Muscle layer of duodenum (tissue), 2 donors: ENCODE results near the gene ARSK.

Experiments
- H3K27ac ChIP-seq: one replicate; pipeline ENCODE4 v1.7.0; 2013; ENCODE audit warnings: mild to moderate bottlenecking, low read length
- H3K27me3 ChIP-seq: one replicate; pipeline ENCODE4 v1.7.0; 2013; ENCODE audit warnings: low read depth, mild to moderate bottlenecking, control low read depth, low read length
- H3K36me3 ChIP-seq, 2 donors: one replicate each; pipeline ENCODE4 v1.7.0; 2013; ENCODE audit warnings: low read length in 2 of 2, control low read depth in 1 of 2, mild to moderate bottlenecking in 1 of 2; ENCODE audit not compliant: insufficient read depth in 2 of 2, control insufficient read depth in 1 of 2
- H3K4me1 ChIP-seq, 2 donors: one replicate each; pipeline ENCODE4 v1.7.0; 2013; ENCODE audit warnings: low read length in 2 of 2, mild to moderate bottlenecking in 2 of 2, control low read depth in 1 of 2, moderate library complexity in 1 of 2; ENCODE audit not compliant: insufficient read depth in 2 of 2, control insufficient read depth in 1 of 2
- H3K4me3 ChIP-seq, 2 donors: one replicate each; pipeline ENCODE4 v1.7.0; 2013; ENCODE audit warnings: low read length in 2 of 2, low read depth in 1 of 2, mild to moderate bottlenecking in 1 of 2
- H3K9me3 ChIP-seq, 2 donors: one replicate each; pipeline ENCODE4 v1.7.0; 2013; ENCODE audit warnings: low read length in 2 of 2, control low read depth in 1 of 2, mild to moderate bottlenecking in 1 of 2; ENCODE audit not compliant: control insufficient read depth in 1 of 2
- donor health status: healthy.

ARSK gene

DNA sequence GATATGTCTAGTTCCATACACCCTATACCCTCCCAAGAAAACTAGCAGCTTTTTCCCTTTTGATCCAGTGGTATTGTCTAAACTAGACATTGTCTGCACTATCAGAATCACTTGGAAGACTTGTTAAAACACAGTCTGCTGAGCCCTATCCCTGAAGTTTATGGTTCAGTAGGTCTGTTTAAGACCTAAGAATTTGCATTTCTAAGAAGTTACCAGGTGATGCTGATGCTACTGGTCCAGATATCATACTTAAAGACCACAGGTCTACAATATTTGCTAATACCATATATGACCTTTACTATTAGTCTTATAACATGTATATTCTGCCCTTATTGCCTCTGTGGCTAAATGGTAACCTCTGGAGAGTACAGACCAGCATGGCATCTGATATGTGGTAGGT, 23.4 kb upstream of the ARSK start:
- H3K36me3 ChIP-seq: peaks cover 32 to 46% of the 10 kb centered on the region in 2 donors
- H3K4me3 ChIP-seq: no peak overlapping the region
- no peaks in the 10 kb centered on the region for H3K27me3 ChIP-seq
- H3K27ac ChIP-seq: no peak overlapping the region
- no peaks in the 10 kb centered on the region for H3K4me1 ChIP-seq
- H3K9me3 ChIP-seq: no peaks in the 10 kb centered on the region

- Histone ChIP-seq H3K9me3 (no peaks in the 10 kb centered on the region), H3K4me3 (no peak overlapping the region), H3K27ac (no peak overlapping the region), H3K36me3 (peaks cover 41 to 42% of the 10 kb centered on the region in 2 donors), H3K4me1 (no peaks in the 10 kb centered on the region), H3K27me3 (no peaks in the 10 kb centered on the region)
Measured at GRCh38 chr5:95532415-95532814, 22.5 kb upstream of the ARSK start.

- Histone ChIP-seq H3K27me3 (no peaks in the 10 kb centered on the region), H3K9me3 (no peaks in the 10 kb centered on the region), H3K36me3 (peaks cover 35 to 44% of the 10 kb centered on the region in 2 donors), H3K4me1 (no peaks in the 10 kb centered on the region), H3K27ac (no peak overlapping the region), H3K4me3 (no peak overlapping the region)
Measured at GRCh38 chr5:95533106-95533505, 21.8 kb upstream of the ARSK start.

GRCh38 chr5:95533761-95534160, 21.1 kb upstream of the ARSK start:
- no peaks in the 10 kb centered on the region for H3K27me3 ChIP-seq
- no peaks in the 10 kb centered on the region for H3K4me1 ChIP-seq
- no peak overlapping the region for H3K4me3 ChIP-seq
- no peaks in the 10 kb centered on the region for H3K9me3 ChIP-seq
- no peak overlapping the region for H3K27ac ChIP-seq
- peaks cover 31 to 39% of the 10 kb centered on the region in 2 donors for H3K36me3 ChIP-seq

- no peaks in the 10 kb centered on the region for H3K27me3 ChIP-seq
- H3K27ac ChIP-seq: no peak overlapping the region
- H3K4me1 ChIP-seq: no peaks in the 10 kb centered on the region
- no peak overlapping the region for H3K4me3 ChIP-seq
- no peaks in the 10 kb centered on the region for H3K9me3 ChIP-seq
- peaks cover 36 to 45% of the 10 kb centered on the region in 2 donors for H3K36me3 ChIP-seq
Measured at GRCh38 chr5:95537501-95537900, 17.4 kb upstream of the ARSK start.

- H3K4me3 ChIP-seq: no peak overlapping the region
- H3K36me3 ChIP-seq: peaks cover 44 to 49% of the 10 kb centered on the region in 2 donors
- peaks cover 0 to 5% of the 10 kb centered on the region in 2 donors for H3K4me1 ChIP-seq
- H3K9me3 ChIP-seq: no peaks in the 10 kb centered on the region
- H3K27me3 ChIP-seq: no peaks in the 10 kb centered on the region
- H3K27ac ChIP-seq: no peak overlapping the region
Measured at GRCh38 chr5:95543017-95543705, 11.7 kb upstream of the ARSK start.

- no peaks in the 10 kb centered on the region for H3K9me3 ChIP-seq
- no peak overlapping the region for H3K4me3 ChIP-seq
- H3K27me3 ChIP-seq: no peaks in the 10 kb centered on the region
- H3K36me3 ChIP-seq: peaks cover 37 to 48% of the 10 kb centered on the region in 2 donors
- no peak overlapping the region for H3K27ac ChIP-seq
- peaks cover 4 to 7% of the 10 kb centered on the region in 2 donors for H3K4me1 ChIP-seq
Measured at GRCh38 chr5:95549030-95549429, 5.9 kb upstream of the ARSK start.

- H3K36me3 ChIP-seq: peaks cover 14 to 16% of the 10 kb centered on the region in 2 donors
- H3K27ac ChIP-seq: peak overlapping the region; percentile 92
- H3K4me1 ChIP-seq: peaks cover 6 to 17% of the 10 kb centered on the region in 2 donors
- no peaks in the 10 kb centered on the region for H3K9me3 ChIP-seq
- H3K27me3 ChIP-seq: no peaks in the 10 kb centered on the region
- H3K4me3 ChIP-seq: peak overlapping the region; percentile 96 to 97
Measured at GRCh38 chr5:95554331-95554646, 612 bp upstream of the ARSK start.

GRCh38 chr5:95555553-95555952, 652 bp downstream of the ARSK start:
- Histone ChIP-seq H3K4me1 (peaks cover 6 to 17% of the 10 kb centered on the region in 2 donors), H3K36me3 (peaks cover 5 to 8% of the 10 kb centered on the region in 2 donors), H3K4me3 (peak overlapping the region; percentile 96 to 97), H3K27me3 (no peaks in the 10 kb centered on the region), H3K9me3 (no peaks in the 10 kb centered on the region), H3K27ac (peak overlapping the region; percentile 92)

DNA sequence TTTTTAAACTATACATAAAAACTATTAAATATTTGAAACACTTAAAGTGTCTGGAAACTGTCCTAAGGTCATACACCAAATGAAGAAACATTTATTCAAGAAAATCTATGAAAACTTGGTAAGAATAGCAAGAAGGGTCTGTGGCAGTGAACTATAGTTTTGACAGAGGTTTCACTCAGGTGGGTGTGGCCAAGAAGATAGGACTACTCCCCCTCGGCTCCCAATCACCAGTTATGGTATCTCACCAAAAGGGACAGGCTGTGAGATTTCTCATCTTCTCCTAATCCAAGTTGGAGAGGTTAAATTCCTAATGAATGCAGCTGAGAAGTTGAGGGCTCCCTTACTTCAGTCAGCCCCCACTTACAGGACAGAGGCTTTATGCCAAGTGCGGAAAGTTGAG, 2.9 kb downstream of the ARSK start:
- Histone ChIP-seq H3K36me3 (peaks cover 0 to 2% of the 10 kb centered on the region in 2 donors), H3K27me3 (no peaks in the 10 kb centered on the region), H3K9me3 (no peaks in the 10 kb centered on the region), H3K4me1 (peaks cover 6 to 17% of the 10 kb centered on the region in 2 donors), H3K4me3 (no peak overlapping the region), H3K27ac (no peak overlapping the region)

- H3K36me3 ChIP-seq: peaks cover 0 to 8% of the 10 kb centered on the region in 2 donors
- H3K9me3 ChIP-seq: no peaks in the 10 kb centered on the region
- H3K4me1 ChIP-seq: no peaks in the 10 kb centered on the region
- H3K27ac ChIP-seq: no peak overlapping the region
- no peak overlapping the region for H3K4me3 ChIP-seq
- no peaks in the 10 kb centered on the region for H3K27me3 ChIP-seq
Measured at GRCh38 chr5:95562282-95562681, 7.4 kb downstream of the ARSK start.

DNA sequence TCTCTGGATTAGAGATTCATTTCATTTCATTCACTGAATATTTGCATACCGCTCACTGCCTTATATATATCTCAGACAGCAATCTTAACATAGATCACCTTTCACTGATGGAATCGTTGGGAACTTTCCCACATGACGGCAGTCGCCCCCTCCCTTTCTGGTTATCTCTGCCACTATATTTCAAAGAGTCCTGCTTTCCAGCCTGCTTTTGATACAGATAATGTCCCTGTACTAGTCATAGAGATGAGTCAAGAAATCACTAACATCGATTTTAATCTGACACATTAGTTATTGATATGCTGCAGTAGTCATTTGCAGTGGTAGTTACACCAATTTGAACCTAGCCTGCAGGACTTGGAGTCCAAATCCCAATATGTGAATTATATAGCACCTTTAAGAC, 8.5 kb downstream of the ARSK start:
- Histone ChIP-seq H3K36me3 (peaks cover 0 to 11% of the 10 kb centered on the region in 2 donors), H3K4me3 (no peak overlapping the region), H3K9me3 (no peaks in the 10 kb centered on the region), H3K27me3 (no peaks in the 10 kb centered on the region), H3K4me1 (no peaks in the 10 kb centered on the region), H3K27ac (no peak overlapping the region)
